ENCODE measurements around the gene RP2.

- TF ChIP-seq CTCF (IDR thresholded peaks at IDR 0.05) (no peak), POLR2A (IDR thresholded peaks at IDR 0.05) (no peak)
These were observed 40.2 kb upstream of the RP2 start for GRCh38 chrX:46796574-46797191.

Data from lower leg skin (tissue), 3 donors.